ENCODE measurements around the gene SFXN3.
"Not testable (repeated sequence)": the region's sequence is repeated elsewhere in the genome, so short reads cannot be mapped to it uniquely, and the experiment has no call there.

The SFXN3 gene

DNA sequence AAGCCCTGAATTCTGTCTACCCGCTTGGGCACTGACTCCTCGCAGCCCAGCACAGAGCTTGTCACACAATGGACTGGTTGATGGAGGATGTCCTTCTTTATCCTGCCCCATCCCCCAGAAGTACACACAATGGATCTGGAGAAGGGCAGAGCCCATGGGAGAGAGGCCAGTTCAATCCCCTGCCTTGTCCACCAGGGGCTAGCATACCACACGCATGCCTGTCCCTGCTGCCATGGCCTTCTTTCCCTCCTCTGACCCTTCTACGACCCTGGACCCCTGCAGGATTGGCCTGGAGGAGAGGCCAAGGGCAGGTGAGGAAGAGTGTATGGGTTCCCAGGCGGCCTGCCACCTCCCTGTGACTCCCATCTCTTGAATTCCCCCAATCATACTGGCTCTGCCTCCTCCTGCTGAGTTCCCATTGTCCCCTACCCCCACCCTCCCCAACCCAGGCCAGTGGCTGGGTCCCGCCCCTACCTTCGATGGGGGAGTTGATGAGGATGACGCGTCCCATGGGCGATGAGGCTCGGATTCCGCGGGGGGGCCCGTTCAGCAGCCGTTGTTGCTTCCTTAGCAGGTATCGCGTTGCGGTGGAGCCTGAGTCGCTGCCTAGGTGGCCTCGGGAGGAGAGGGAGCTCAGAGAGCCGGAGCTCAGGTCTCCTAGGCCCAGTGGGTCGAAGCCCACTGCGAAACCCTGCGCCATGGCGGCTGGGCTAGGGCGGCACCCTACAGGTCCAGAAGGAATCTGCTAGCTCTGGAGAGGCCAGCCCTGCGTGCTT, 1.3 kb upstream of the SFXN3 start:
- Histone ChIP-seq H3K27ac (no peak overlapping the region), H3K27me3 (replicated peaks) (no peaks in the 10 kb centered on the region)
- peak; percentile 50 for TF ChIP-seq CTCF (IDR thresholded peaks at IDR 0.05; ENCODE audit: low read depth, low read length, missing control alignments)

DNA sequence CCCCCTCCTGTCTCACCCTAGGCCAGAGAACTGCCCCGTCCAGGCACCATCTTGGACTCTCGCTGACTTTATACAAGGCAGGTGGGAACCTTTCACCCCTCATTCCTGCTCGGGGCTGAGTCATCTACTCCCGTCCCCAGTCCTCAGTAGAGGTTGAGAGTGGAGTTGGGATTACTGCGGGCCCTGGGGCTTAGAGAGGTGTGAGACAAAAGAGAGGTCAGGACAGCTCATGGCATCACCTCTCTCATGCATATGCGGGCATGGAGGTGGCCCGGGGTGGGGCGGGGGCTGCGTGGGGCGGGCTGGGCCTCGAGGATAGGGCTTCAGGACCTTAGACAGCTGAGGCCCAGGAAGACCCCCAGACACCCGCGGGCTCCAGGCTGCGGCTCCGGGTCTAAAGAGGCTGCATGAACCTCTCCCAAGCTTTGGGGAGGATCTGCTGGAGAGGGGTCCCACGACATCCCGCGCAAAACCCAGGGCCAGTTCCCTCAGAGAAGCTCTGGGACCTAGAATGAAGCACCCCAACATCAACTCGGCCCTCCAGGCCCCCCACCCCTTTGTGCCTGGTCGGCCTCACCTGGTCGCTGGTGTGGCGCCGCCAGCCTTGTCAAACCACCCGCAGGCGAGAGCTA, 422 bp upstream of the SFXN3 start:
- Histone ChIP-seq H3K4me3 (ENCODE audit: low read depth, low read length) (peak overlapping the region; percentile 82), H3K36me3 (replicated peaks) (peaks cover 9% of the 10 kb centered on the region), H3K27me3 (replicated peaks) (no peaks in the 10 kb centered on the region), H3K27ac (no peak overlapping the region)
- no peak for DNase-seq
- no peak for TF ChIP-seq CTCF (IDR thresholded peaks at IDR 0.05; ENCODE audit: low read depth, low read length, missing control alignments)
- in situ Hi-C loops (cut with HindIII; ENCODE audit: low pct_ligation_motif_present, low sequenced_read_pairs), result no loop called here

More for the DNA sequence above, 1.3 kb upstream of the SFXN3 start:
- no peak overlapping the region for H3K4me3 ChIP-seq (ENCODE audit: low read depth, low read length)
- H3K36me3 ChIP-seq (replicated peaks), result peaks cover under 1% of the 10 kb centered on the region
- DNase-seq, result no peak
- in situ Hi-C loops (cut with HindIII; ENCODE audit: low pct_ligation_motif_present, low sequenced_read_pairs), result no loop called here

GRCh38 chr10:101031796-101032636, 982 bp downstream of the SFXN3 start:
- peak; percentile 54 for DNase-seq
- Histone ChIP-seq H3K27ac (peak overlapping the region; percentile 98), H3K36me3 (replicated peaks) (peaks cover 22% of the 10 kb centered on the region), H3K4me3 (ENCODE audit: low read depth, low read length) (peak overlapping the region; percentile 82), H3K27me3 (replicated peaks) (no peaks in the 10 kb centered on the region)
- no peak for TF ChIP-seq CTCF (IDR thresholded peaks at IDR 0.05; ENCODE audit: low read depth, low read length, missing control alignments)
- in situ Hi-C loops (cut with HindIII; ENCODE audit: low pct_ligation_motif_present, low sequenced_read_pairs), result no loop called here

GRCh38 chr10:101032637-101033224, 1.7 kb downstream of the SFXN3 start:
- H3K4me3 ChIP-seq (ENCODE audit: low read depth, low read length), result peak overlapping the region; percentile 82
- H3K27me3 ChIP-seq (replicated peaks), result no peaks in the 10 kb centered on the region
- H3K27ac ChIP-seq, result peak overlapping the region; percentile 98
- peak; percentile 84 for DNase-seq
- in situ Hi-C loops (cut with HindIII; ENCODE audit: low pct_ligation_motif_present, low sequenced_read_pairs), result no loop called here
- peaks cover 29% of the 10 kb centered on the region for H3K36me3 ChIP-seq (replicated peaks)
- no peak for TF ChIP-seq CTCF (IDR thresholded peaks at IDR 0.05; ENCODE audit: low read depth, low read length, missing control alignments)

DNA sequence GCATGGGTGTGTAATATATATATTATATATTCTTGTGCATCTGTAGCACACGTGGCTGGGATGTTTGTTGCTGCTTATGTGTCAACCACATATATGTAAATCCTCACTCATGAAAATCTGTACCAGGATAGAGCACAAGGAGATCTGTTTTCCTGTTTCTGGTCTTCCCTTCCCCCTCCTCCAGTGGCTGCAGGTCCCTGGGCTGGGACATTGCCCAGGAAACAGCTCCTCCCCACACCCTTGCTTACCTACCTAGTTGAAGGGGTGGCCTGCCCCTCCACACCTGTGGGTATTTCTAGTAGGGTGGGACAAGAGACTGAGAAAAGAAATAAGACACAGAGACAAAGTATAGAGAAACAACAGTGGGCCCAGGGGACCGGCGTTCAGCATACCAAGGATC, 2.2 kb downstream of the SFXN3 start:
- no peak for DNase-seq
- H3K4me3 ChIP-seq (ENCODE audit: low read depth, low read length), result peak overlapping the region; percentile 82
- peaks cover 34% of the 10 kb centered on the region for H3K36me3 ChIP-seq (replicated peaks)
- no peak for TF ChIP-seq CTCF (IDR thresholded peaks at IDR 0.05; ENCODE audit: low read depth, low read length, missing control alignments)
- in situ Hi-C loops (cut with HindIII; ENCODE audit: low pct_ligation_motif_present, low sequenced_read_pairs), result no loop called here
- peak overlapping the region; percentile 98 for H3K27ac ChIP-seq
- no peaks in the 10 kb centered on the region for H3K27me3 ChIP-seq (replicated peaks)

DNA sequence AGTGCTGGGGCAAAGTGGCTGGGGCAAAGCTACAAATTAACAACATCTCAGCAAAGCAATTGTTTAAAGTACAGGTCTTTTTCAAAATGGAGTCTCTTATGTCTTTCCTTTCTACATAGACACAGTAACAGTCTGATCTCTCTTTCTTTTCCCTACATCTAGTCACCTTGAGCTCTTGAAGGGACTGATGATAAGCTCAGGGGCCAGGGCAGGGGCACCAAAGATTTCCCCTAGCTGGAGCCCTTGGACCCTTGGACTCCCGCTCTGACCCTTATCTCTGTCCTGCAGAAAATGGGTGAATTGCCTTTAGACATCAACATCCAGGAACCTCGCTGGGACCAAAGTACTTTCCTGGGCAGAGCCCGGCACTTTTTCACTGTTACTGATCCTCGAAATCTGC, 3.4 kb downstream of the SFXN3 start:
- H3K4me3 ChIP-seq (ENCODE audit: low read depth, low read length); in situ Hi-C loops (cut with HindIII; ENCODE audit: low pct_ligation_motif_present, low sequenced_read_pairs); DNase-seq; H3K27me3 ChIP-seq (replicated peaks); H3K27ac ChIP-seq: not testable (repeated sequence)
- peaks cover 46% of the 10 kb centered on the region for H3K36me3 ChIP-seq (replicated peaks)

Data from brain microvascular endothelial cell (primary cell).